Astrocyte of the cerebellum (primary cell): ENCODE results near the gene IDH3G.

ENCODE experiments used
- DNase-seq: peaks from one replicate; pipeline ENCODE4 v3.0.0-alpha.2; 2011; ENCODE audit warnings: low read depth
- H3K4me3 ChIP-seq: 2 replicates; pipeline ENCODE4 v1.5.1; 2011; ENCODE audit warnings: mild to moderate bottlenecking, low read depth, low read length, moderate library complexity
- in situ Hi-C: cut with HindIII; loops from 2 replicates; pipeline ENCODE4 v1.10.0; 2017; ENCODE audit warnings: low sequenced_read_pairs
- TF ChIP-seq, protein P1 (sequence below): IDR thresholded peaks from 2 replicates; pipeline ENCODE4 v1.5.1; 2012; ENCODE audit warnings: low read length, low read depth, moderate library complexity, mild to moderate bottlenecking; ENCODE audit errors: missing control alignments

IDH3G gene

DNA sequence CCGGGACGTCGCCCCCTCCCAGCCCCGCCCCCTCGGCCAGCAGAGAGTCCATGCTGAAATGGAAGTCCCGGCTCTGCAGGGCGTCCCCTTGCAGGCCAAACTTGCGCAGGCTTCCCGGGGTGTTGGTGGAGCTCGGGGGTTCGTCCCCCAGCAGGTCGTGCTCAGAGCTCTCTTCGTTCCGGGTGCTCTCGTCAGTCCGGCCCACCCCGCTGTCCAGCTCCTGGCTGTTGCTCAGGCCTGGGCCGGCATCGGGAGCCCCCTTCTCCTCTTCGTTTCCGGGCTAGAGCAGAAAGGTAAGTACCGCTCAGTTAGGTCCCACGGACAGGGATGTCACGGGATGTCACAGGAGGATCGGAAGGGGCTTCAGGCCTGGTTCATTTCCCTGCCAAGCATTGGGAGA lies 10.4 kb upstream of the IDH3G start:
- in situ Hi-C loops, result no loop called here
- no peak overlapping the region for H3K4me3 ChIP-seq
- TF ChIP-seq, protein P1, sequence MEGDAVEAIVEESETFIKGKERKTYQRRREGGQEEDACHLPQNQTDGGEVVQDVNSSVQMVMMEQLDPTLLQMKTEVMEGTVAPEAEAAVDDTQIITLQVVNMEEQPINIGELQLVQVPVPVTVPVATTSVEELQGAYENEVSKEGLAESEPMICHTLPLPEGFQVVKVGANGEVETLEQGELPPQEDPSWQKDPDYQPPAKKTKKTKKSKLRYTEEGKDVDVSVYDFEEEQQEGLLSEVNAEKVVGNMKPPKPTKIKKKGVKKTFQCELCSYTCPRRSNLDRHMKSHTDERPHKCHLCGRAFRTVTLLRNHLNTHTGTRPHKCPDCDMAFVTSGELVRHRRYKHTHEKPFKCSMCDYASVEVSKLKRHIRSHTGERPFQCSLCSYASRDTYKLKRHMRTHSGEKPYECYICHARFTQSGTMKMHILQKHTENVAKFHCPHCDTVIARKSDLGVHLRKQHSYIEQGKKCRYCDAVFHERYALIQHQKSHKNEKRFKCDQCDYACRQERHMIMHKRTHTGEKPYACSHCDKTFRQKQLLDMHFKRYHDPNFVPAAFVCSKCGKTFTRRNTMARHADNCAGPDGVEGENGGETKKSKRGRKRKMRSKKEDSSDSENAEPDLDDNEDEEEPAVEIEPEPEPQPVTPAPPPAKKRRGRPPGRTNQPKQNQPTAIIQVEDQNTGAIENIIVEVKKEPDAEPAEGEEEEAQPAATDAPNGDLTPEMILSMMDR, result no peak
- no peak for DNase-seq

DNA sequence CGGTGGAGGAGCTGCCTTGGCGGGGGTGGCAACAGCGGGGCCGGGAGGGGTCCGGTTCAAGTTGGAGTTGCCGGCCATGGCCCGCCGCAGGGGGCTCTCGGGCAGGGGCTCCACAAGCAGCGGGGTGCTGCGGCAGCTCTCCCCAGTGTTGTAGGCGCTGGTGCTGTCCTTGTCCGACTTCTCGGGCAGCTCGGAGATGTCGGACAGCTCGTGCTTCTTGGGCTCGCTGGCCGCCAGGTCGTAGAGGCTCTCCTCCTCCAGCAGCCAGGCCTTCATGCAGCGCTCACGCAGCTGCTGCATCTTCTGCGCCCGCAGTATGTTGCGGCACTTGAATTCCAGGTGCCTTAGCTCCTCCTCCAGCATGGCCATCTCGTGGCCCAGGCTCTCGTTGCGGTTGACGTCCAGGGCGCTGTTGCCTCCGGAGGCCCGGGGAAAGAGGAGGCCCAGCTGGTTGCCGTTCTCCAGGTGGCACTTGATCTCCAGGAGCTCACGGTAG lies 10.0 kb upstream of the IDH3G start:
- TF ChIP-seq, protein P1, result no peak
- no peak overlapping the region for H3K4me3 ChIP-seq
- in situ Hi-C loops, result no loop called here
- DNase-seq, result no peak

DNA sequence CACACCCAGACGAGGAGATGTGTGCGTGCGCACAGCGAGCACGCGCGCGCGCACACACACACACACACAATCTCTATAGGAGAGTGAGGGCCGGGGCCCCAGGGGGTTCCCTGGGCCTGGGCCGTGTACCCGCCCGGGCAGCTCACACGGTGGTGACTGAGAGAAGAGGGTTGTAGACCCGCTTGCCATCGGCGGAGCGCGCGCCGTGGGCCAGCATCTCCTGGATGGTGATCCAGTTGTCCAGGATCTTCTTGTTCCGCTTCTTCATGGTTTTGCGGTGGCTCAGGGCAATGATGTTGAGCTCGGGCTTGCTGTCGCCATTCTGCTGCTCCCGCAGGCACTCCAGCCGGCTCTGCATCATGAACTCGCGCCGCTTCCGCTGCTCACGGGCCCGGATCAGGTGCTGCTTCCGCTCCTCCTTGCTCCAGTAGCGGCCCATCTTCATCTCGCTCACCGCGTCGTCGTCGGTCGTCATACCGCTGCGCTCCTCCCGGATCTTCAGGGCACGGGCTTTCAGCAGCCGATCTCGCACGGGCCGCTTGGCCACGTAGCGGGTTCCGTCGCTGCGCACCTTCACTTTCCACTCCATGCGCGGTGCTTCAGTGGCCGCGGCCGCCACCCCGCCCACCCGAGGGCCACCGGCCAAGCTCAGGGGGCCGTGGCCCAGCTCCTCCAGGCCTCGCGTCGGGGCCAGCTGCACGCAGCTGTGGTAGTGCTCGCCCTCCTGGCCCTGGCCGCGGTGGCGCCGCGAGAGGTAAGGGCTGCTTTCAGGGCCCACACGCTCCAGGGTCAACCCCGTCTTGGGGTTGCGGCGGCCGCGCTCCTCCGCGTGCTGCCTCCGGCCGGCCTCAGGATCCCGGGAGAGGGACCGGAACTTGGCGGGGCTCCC lies 9.3 kb upstream of the IDH3G start:
- TF ChIP-seq, protein P1, result no peak
- in situ Hi-C loops, result no loop called here
- H3K4me3 ChIP-seq, result no peak overlapping the region
- no peak for DNase-seq

DNA sequence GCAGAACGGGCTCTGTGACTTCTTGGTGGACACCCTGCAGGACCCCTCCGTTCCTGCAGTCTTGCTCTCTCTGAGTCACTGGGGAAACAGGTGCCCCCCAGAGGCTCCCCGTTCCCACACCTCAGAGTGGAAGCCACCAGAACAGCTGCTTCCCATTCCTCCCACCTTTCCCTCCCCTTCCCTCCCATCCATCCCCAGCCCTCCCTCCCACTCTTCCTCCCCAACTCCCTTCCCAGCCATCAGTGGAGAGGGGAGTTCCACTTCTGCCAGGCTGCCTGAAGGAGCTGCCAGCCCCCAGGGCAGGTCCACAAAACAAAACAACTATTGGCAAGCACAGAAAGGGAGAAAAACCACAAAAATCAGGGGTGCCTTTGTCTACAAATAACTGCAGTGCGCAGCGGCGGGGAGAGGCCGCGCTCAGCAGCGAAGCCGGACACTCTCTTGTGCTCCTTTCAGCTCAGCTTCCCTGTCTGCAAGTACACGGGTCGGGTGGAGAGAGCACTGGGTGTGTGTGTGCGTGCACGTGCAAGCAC lies 8.4 kb upstream of the IDH3G start:
- no peak overlapping the region for H3K4me3 ChIP-seq
- in situ Hi-C loops, result no loop called here
- DNase-seq, result peak; percentile 4
- TF ChIP-seq, protein P1, result no peak

DNA sequence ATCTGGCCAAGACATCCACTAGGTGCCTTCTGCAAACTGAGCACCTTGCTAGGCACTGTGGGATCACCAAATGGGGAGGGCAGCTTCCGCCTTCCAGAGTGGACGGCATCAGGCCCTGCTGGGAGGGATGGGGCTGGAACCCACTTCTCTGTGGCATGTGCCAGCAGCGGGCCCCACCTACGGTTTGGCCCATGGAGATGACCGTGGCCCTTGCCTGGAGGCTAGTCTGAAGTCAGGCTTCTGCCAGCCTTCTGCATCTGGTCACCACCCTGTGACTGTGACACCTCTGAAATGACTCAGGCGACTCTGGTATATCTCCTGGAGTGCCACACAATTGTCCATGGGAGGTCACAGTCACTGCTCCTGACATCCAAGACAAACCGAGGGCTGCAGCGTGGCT lies 7.5 kb upstream of the IDH3G start:
- DNase-seq, result no peak
- H3K4me3 ChIP-seq, result no peak overlapping the region
- in situ Hi-C loops, result no loop called here
- TF ChIP-seq, protein P1, result no peak

DNA sequence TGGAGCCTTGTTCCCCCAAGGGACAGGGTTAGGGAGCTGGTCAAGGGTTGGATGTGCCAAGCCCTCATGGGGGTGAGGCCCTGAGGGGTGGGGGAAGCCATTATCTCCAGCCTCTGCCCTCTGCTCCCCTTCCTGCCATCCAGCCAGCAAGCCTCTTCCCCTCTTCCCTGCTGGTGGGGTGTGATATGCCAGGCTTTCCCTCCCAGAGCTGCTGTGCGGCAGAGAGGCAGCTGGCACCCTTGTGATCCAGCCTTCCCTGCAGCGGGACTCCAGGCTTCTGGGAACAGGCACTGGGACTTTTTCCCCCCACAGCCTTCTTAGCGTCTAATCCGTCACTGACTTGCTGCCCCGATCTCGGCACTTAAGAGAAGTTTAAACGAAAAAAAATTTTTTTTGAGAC lies 6.6 kb upstream of the IDH3G start:
- H3K4me3 ChIP-seq, result no peak overlapping the region
- TF ChIP-seq, protein P1, result no peak
- no peak for DNase-seq
- in situ Hi-C loops, result no loop called here
